Urothelium cell line (cell line): Measurements from ENCODE around the gene SLC6A9.

ENCODE experiments used
- DNase-seq: peaks from one replicate; pipeline ENCODE4 v3.0.0; 2011; ENCODE audit warnings: low spot score, mixed read lengths
- FAIRE-seq: peaks from 2 replicates; lab custom pipeline; 2011; peaks lifted over from hg19 to GRCh38; lab: Jason Lieb, UNC

Gene SLC6A9

DNA sequence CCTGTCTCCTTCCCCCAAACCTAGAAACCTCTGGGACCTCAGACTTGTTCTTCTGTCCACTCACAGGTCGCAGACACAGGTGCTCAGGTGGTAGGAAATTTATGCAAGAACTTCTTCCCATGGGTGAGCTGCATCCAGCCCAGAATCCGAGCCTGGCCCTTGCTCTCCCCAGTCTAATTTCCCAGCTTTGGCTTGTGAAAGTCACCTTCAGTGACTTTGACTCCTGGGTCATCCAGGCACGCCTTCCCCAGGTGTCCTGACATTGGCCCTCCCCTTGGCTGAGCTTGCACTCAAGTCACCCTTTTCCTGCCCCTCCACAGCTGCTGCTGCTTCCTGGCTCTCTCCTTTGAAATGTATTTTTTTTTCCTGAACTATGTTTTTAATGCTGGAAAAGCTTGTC, 77.9 kb downstream of the SLC6A9 start:
- DNase-seq, result no peak
- FAIRE-seq, result no peak

DNA sequence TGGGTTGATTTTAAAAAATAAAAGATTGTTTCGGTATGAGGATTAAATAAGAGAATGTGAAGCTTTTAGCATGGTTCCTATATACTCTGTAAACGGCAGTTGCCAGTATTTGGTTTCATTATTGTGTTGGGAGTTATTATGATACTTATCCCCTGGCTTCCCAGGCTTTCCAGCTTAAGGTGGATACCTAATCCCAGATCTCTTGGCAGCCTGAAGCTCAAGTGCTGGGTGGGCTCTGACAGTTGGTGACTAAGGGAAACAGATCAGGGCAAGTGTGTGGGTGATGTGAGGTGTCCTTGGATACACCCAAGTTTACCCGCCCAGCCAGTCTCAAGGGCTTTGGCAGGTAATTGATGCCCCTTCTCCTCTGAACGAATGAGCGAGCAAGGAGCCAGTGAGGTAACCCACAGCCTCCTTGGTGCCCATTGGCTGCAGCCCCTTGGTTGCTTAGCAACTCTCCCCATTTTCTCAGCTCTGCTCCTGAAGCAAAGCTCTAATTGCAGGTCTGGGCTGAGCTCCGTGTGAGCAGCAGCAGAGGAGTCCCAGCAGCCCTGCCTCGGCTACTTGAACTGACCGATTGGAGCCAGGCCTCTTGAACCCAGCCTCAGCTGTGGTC, 78.4 kb downstream of the SLC6A9 start:
- FAIRE-seq, result no peak
- DNase-seq, result no peak

DNA sequence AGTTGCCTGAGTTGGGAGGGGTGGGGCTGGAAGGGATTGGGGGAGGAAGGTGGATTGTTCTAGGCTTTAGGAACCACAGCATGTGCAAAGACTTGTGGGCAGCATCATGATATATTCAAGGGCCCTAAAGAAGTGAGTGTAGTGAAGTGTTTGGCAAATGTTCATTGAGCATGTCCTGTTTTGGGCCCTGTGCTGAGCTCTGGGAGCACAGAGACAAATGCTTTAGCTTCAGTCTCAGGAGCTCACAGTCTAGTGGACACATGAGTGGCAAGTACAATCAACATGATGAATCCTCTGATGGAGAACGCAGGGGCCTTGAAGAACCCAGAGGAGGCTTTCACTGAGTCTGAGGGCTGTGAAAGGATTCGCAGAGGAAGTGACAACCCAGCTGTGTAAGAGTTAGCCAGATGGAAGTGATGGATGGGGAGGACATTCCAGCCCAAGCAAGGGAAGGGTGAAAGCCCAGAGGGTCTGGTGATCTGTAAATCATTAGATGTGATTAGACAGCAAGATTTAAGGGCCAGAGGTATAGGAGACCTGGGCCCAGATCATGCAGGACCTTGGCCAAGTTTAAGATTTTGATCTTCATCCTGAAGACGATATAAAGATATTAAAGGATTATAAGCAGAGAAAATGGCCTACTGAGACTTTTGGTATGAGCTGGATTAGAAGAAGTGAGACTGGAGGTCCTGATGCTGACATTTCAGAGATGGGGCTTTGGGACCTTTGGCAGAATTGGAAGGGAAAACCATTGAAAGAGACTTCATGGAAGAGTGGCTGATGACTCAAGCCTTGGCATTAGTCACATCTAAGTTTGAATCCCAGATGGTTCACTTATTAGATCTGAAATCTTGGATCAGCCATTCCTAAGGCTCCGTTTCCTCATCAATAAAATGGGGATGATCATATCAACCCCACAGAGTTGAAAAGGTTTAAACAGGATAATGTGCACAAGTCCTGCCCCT, 80.0 kb downstream of the SLC6A9 start:
- DNase-seq, result no peak
- FAIRE-seq, result no peak

DNA sequence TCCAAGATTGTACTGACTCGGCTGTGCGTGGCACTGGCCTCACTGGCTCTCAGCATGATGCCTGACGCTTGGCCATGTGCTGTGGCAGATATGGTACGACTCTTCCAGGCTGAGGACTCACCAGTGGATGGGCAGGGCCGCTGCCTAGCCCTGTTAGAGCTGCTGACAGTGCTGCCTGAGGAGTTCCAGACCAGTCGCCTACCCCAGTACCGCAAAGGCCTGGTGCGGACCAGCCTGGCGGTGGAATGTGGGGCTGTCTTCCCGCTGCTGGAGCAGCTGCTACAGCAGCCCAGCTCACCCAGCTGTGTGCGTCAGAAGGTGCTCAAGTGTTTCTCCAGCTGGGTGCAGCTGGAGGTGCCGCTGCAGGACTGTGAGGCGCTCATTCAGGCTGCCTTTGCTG, 81.6 kb downstream of the SLC6A9 start:
- FAIRE-seq, result peak; percentile 13
- no peak for DNase-seq

DNA sequence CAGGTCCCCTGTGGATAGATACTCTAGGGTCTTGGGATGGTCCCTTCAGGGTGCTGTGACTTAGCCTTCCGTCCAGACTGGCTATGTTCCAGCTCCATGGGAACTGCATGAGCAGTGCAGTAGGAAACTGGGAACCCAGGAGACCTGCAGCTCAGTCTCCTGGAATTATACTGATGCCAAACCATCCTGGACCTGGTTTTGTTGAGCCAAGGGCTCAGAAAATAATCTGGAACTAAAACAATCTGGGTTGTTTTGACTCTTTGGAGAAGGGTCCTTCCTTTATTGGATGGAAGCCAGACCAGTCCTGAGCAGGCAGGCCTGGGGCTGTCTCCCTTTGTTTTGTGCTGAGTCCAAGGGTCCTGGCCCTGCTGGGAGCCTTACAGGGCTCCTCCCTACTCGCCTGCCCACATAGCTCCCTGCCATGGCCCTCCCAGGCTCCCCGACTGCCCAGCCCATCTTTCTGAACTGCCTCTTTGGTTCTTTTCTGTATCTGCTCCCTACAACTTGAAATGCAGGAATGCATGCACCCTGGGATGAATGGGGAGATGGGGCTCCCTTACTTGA, 83.3 kb downstream of the SLC6A9 start:
- no peak for DNase-seq
- no peak for FAIRE-seq

DNA sequence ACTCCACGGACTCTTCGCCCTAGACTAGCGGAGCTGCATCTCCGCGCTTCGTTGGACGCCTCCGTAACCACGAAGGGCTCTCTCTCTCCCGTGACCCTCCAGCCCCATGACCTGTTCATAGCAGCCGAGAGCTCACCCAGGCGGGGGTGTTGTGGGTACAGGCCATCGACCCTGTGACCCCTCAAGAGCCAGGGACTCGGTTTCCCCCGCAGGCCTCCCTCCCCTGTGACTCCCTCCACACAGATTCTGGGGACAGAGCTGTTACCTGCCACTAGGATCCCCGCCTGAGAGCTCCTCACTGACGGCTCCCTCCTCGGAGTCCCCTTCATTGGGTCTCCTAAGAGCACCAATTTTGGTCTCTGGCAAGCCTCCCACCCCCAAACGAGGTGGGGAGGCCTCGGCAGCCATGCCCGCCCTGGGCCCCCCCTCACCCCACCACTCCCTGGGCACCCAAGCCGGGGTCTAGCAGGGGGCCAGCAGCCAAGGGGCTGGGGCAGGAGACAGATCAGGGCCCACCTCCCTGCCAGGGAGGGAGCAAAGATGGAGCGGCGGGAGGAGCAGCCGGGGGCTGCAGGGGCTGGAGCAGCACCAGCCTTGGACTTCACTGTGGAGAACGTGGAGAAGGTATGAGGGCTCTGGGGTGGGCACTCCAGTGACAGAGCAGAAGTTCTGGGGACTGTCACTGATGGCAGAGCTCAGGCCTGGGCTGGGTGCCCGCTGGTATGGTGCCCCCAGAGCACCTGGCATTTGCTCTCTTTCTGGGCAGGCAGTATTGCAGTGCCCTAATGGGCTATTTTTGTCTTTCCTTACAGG, 84.0 kb downstream of the SLC6A9 start:
- DNase-seq (no peak), FAIRE-seq (no peak)
